ENCODE results near the gene EHD2.
"Not testable (repeated sequence)": the region's sequence is repeated elsewhere in the genome, so short reads cannot be mapped to it uniquely, and the experiment has no call there.

EHD2 gene, protein sequence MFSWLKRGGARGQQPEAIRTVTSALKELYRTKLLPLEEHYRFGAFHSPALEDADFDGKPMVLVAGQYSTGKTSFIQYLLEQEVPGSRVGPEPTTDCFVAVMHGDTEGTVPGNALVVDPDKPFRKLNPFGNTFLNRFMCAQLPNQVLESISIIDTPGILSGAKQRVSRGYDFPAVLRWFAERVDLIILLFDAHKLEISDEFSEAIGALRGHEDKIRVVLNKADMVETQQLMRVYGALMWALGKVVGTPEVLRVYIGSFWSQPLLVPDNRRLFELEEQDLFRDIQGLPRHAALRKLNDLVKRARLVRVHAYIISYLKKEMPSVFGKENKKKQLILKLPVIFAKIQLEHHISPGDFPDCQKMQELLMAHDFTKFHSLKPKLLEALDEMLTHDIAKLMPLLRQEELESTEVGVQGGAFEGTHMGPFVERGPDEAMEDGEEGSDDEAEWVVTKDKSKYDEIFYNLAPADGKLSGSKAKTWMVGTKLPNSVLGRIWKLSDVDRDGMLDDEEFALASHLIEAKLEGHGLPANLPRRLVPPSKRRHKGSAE

DNA sequence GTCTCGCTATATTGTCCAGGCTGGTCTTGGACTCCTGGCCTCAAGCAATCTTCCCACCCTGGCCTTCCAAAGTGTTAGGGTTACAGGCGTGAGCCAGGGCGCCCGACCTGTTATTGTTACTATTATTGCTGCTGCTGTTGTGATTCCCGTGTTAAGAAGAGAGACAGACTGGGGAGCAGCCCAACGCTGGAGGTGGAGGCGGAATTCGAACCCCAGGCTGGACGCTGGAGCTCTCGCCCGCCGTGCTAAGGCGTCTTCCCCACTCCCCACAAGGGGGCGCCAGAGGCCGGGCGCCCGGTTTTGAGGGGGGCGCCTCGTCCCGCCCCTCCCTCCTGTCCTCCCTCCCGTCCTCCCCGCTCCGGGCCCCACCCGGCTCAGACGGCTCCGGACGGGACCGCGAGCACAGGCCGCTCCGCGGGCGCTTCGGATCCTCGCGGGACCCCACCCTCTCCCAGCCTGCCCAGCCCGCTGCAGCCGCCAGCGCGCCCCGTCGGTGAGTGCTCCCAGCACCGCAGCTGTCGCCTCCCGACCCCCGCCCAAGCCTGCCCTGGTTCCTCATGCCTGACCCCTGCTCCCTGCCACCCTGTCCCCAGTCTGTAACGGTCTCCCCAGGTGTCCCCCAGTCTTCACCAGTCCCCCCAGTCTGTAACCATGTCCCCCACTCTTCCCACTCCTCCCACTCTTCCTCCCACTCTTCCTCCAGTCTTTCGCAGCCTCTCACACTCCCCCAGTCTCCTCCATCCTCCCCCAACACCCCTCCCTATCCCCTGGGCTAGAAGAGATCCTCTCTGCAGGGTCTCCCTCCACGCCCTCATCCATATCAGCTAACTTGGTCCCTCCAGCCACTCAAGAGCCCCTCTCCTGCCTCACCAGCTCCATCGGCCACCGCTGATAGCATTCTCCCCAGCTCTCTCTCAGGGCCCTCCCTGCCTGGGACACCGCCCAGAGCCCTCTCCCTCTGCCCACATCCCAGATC is at the start of gene EHD2:
EHD2 (plus strand) TSS at position 377 of the 976 bp plus-strand sequence. CDS start 3,191 bp downstream, outside the sequence.
- Mint-ChIP-seq H3K27ac (ENCODE audit: low read depth) (no peak within 1 kb of the TSS), H3K9me3 (no peaks in the 10 kb centered on the region), H3K27me3 (peaks cover 54% of the 10 kb centered on the region), H3K4me1 (no peaks in the 10 kb centered on the region), H3K36me3 (ENCODE audit: insufficient read depth) (no peaks in the 10 kb centered on the region), H3K4me3 (no peak within 1 kb of the TSS)
- ATAC-seq (replicated peaks; ENCODE audit: extremely low read depth, poor library complexity, severe bottlenecking) = no peak
- no peak for DNase-seq (ENCODE audit: low spot score in 2 of 2)

GRCh38 chr19:47663435-47663910 is 49.7 kb upstream of the EHD2 start:
- H3K27me3 Mint-ChIP-seq = no peaks in the 10 kb centered on the region
- H3K27ac Mint-ChIP-seq (ENCODE audit: low read depth) = no peak overlapping the region
- H3K4me1 Mint-ChIP-seq = peaks cover 27% of the 10 kb centered on the region
- H3K9me3 Mint-ChIP-seq = no peaks in the 10 kb centered on the region
- no peak for ATAC-seq (replicated peaks; ENCODE audit: extremely low read depth, poor library complexity, severe bottlenecking)
- H3K4me3 Mint-ChIP-seq = no peak overlapping the region
- no peak for DNase-seq (ENCODE audit: low spot score in 2 of 2)
- H3K36me3 Mint-ChIP-seq (ENCODE audit: insufficient read depth) = peaks cover 6% of the 10 kb centered on the region

DNA sequence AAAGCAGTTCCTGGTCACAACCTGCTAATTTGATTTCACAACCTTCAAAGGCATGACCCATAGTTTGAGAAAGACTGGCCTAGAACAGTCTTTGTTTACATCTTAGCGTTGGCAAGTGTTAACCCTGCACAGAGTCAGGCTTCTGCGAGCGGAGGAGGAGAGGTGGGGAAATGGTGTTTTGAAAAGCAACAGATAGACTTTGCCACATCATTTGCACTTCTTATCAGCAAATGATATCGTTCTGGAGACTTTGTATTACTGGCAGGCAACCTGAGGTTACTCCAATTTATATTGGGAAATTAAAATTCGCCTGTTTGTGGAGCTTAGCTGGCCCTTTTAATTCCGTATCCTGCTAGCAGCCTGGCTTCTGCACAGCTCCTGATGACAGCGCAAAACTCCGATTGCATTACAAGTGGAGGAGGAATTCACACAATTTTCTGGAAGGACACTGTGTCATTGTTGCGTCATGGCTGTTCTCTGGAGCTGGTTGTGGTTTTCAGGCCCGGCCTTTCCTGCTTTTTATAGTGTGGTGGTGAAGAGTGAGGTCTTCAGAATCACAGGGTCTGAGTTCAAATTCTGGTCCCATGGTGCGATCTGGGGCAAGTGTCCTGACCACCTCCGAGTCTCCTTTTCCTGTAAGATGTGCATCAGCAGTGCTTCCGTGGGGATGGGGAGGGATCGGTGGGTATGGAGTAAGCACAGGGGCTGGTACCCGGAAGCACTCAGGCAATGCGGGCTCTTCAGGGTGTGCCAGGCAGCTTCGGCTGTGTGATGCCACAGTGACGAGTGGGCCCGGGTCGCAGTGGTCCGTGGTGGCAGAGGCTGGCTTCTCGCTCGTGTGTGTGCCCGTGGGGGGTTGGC is 49.1 kb upstream of the EHD2 start:
- no peak for ATAC-seq (replicated peaks; ENCODE audit: extremely low read depth, poor library complexity, severe bottlenecking)
- Mint-ChIP-seq H3K4me3 (no peak overlapping the region), H3K9me3 (no peaks in the 10 kb centered on the region), H3K4me1 (peaks cover 27% of the 10 kb centered on the region), H3K36me3 (ENCODE audit: insufficient read depth) (peaks cover 6% of the 10 kb centered on the region), H3K27me3 (no peaks in the 10 kb centered on the region), H3K27ac (ENCODE audit: low read depth) (no peak overlapping the region)
- DNase-seq (ENCODE audit: low spot score in 2 of 2) = no peak

- Mint-ChIP-seq H3K4me1 (peaks cover 23% of the 10 kb centered on the region), H3K36me3 (ENCODE audit: insufficient read depth) (peaks cover 11% of the 10 kb centered on the region)
- not testable (repeated sequence) for DNase-seq (ENCODE audit: low spot score in 2 of 2); H3K9me3 Mint-ChIP-seq; H3K27me3 Mint-ChIP-seq; ATAC-seq (replicated peaks; ENCODE audit: extremely low read depth, poor library complexity, severe bottlenecking); H3K4me3 Mint-ChIP-seq; H3K27ac Mint-ChIP-seq (ENCODE audit: low read depth)
Observed at GRCh38 chr19:47668556-47668955, 44.7 kb upstream of the EHD2 start.

GRCh38 chr19:47670736-47671135 is 42.5 kb upstream of the EHD2 start:
- no peaks in the 10 kb centered on the region for H3K27me3 Mint-ChIP-seq
- ATAC-seq (replicated peaks; ENCODE audit: extremely low read depth, poor library complexity, severe bottlenecking) (no peak), DNase-seq (ENCODE audit: low spot score in 2 of 2) (no peak)
- no peak overlapping the region for H3K4me3 Mint-ChIP-seq
- peak overlapping the region; percentile 33 for H3K27ac Mint-ChIP-seq (ENCODE audit: low read depth)
- H3K9me3 Mint-ChIP-seq = no peaks in the 10 kb centered on the region
- peaks cover 15% of the 10 kb centered on the region for H3K36me3 Mint-ChIP-seq (ENCODE audit: insufficient read depth)
- peaks cover 18% of the 10 kb centered on the region for H3K4me1 Mint-ChIP-seq

DNA sequence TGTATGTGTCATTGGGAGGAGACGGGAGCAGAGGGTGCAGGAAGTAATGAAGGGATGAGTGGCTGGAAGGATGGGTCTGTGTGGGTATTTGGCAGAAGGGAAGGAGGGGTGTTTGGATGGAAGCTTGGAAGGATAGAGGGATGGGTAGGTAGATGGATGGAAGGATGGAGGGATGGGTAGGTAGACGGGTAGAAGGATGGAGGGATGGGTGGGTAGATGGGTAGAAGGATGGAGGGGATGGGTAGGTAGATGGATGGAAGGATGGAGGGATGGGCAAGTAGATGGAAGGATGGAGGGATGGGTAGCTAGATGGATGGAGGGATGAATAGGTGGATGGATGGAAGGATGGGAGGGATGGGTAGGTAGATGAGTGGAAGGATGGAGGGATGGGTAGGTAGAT is 41.7 kb upstream of the EHD2 start:
- Mint-ChIP-seq H3K4me3 (no peak overlapping the region), H3K9me3 (no peaks in the 10 kb centered on the region), H3K27me3 (no peaks in the 10 kb centered on the region), H3K27ac (ENCODE audit: low read depth) (peak overlapping the region; percentile 33), H3K36me3 (ENCODE audit: insufficient read depth) (peaks cover 14% of the 10 kb centered on the region), H3K4me1 (peaks cover 18% of the 10 kb centered on the region)
- no peak for ATAC-seq (replicated peaks; ENCODE audit: extremely low read depth, poor library complexity, severe bottlenecking)
- DNase-seq (ENCODE audit: low spot score in 2 of 2) = no peak

DNA sequence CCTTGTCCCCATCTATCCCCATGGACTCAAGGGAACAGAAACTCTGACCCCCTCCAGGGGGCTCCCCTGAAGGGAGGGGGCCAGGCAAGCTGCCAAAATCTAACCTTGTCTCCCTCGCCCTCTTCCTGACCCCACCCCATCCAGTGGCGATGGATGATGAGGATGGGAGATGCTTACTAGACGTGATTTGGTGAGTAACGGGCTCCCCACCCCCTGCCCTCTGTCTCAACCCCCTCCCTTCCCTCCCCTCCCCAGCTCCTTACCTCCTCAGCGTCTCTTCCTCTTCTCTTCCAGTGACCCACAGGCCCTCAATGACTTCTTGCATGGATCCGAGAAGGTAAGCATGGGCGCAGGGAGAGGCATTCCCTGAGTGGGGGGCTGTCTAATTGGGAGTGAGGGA is 39.8 kb upstream of the EHD2 start:
- H3K9me3 Mint-ChIP-seq = no peaks in the 10 kb centered on the region
- no peak overlapping the region for H3K4me3 Mint-ChIP-seq
- no peak for ATAC-seq (replicated peaks; ENCODE audit: extremely low read depth, poor library complexity, severe bottlenecking)
- no peak for DNase-seq (ENCODE audit: low spot score in 2 of 2)
- H3K4me1 Mint-ChIP-seq = peaks cover 18% of the 10 kb centered on the region
- H3K27me3 Mint-ChIP-seq = no peaks in the 10 kb centered on the region
- peaks cover 16% of the 10 kb centered on the region for H3K36me3 Mint-ChIP-seq (ENCODE audit: insufficient read depth)
- no peak overlapping the region for H3K27ac Mint-ChIP-seq (ENCODE audit: low read depth)

- DNase-seq (ENCODE audit: low spot score in 2 of 2) (no peak), ATAC-seq (replicated peaks; ENCODE audit: extremely low read depth, poor library complexity, severe bottlenecking) (no peak)
- peak overlapping the region; percentile 7 for H3K27ac Mint-ChIP-seq (ENCODE audit: low read depth)
- no peak overlapping the region for H3K4me3 Mint-ChIP-seq
- no peaks in the 10 kb centered on the region for H3K9me3 Mint-ChIP-seq
- H3K4me1 Mint-ChIP-seq = peaks cover 18% of the 10 kb centered on the region
- peaks cover 20% of the 10 kb centered on the region for H3K36me3 Mint-ChIP-seq (ENCODE audit: insufficient read depth)
- H3K27me3 Mint-ChIP-seq = no peaks in the 10 kb centered on the region
Observed at GRCh38 chr19:47674548-47674947, 38.7 kb upstream of the EHD2 start.

GRCh38 chr19:47675271-47675670 is 38.0 kb upstream of the EHD2 start:
- H3K9me3 Mint-ChIP-seq = no peaks in the 10 kb centered on the region
- ATAC-seq (replicated peaks; ENCODE audit: extremely low read depth, poor library complexity, severe bottlenecking) (no peak), DNase-seq (ENCODE audit: low spot score in 2 of 2) (no peak)
- H3K36me3 Mint-ChIP-seq (ENCODE audit: insufficient read depth) = peaks cover 20% of the 10 kb centered on the region
- no peaks in the 10 kb centered on the region for H3K27me3 Mint-ChIP-seq
- H3K4me1 Mint-ChIP-seq = peaks cover 14% of the 10 kb centered on the region
- peak overlapping the region; percentile 7 for H3K27ac Mint-ChIP-seq (ENCODE audit: low read depth)
- no peak overlapping the region for H3K4me3 Mint-ChIP-seq

GRCh38 chr19:47675859-47676258 is 37.4 kb upstream of the EHD2 start:
- H3K27me3 Mint-ChIP-seq = no peaks in the 10 kb centered on the region
- no peak for ATAC-seq (replicated peaks; ENCODE audit: extremely low read depth, poor library complexity, severe bottlenecking)
- H3K4me3 Mint-ChIP-seq = no peak overlapping the region
- DNase-seq (ENCODE audit: low spot score in 2 of 2) = no peak
- no peaks in the 10 kb centered on the region for H3K9me3 Mint-ChIP-seq
- no peak overlapping the region for H3K27ac Mint-ChIP-seq (ENCODE audit: low read depth)
- peaks cover 18% of the 10 kb centered on the region for H3K36me3 Mint-ChIP-seq (ENCODE audit: insufficient read depth)
- H3K4me1 Mint-ChIP-seq = peaks cover 8% of the 10 kb centered on the region

GRCh38 chr19:47676811-47677210 is 36.4 kb upstream of the EHD2 start:
- no peak for ATAC-seq (replicated peaks; ENCODE audit: extremely low read depth, poor library complexity, severe bottlenecking)
- Mint-ChIP-seq H3K36me3 (ENCODE audit: insufficient read depth) (peaks cover 19% of the 10 kb centered on the region), H3K4me1 (no peaks in the 10 kb centered on the region), H3K4me3 (no peak overlapping the region), H3K27ac (ENCODE audit: low read depth) (no peak overlapping the region), H3K9me3 (no peaks in the 10 kb centered on the region), H3K27me3 (no peaks in the 10 kb centered on the region)
- no peak for DNase-seq (ENCODE audit: low spot score in 2 of 2)

Measured in central memory CD8-positive, alpha-beta T cell (primary cell).